Measurements from ENCODE around the gene ANXA1.

ANXA1 gene

DNA sequence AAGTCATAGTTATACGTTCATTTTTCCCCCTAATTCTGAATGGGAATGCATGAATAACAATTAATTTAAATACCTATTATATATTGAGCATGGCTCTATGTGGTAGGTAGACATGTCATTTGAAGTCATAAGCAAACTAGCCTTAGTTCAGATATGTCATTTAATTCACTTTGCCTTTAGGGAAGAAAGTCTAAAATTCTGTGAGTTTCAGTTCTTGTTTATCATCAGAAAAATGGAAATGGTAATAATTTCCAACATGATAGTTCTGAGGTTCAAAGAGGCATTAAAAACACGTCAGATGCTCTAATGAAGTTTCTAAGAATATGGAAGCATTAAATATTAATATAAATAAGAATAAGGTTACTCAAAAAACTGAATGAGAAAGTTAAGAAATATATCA, 13.1 kb upstream of the ANXA1 start:
- DNase-seq: no peak

DNA sequence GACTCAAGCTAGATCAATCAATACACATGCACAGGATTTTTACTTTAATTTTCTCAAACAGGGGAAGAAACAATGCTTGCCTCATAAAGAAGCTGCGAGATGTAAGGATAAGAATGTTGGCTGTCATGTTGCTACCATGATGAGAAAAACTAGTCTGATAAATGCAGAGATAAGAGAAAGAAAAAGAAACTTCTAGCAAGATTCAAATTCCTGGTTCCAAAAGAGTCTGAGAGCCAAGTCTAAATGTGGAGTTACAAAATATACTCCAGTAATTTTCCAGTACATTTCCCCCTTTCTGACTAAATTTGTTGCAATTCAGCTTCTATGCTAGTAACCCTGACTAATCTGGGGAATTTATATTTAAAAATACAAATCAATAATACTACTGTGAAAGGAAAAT, 10.4 kb upstream of the ANXA1 start:
- DNase-seq: no peak

DNA sequence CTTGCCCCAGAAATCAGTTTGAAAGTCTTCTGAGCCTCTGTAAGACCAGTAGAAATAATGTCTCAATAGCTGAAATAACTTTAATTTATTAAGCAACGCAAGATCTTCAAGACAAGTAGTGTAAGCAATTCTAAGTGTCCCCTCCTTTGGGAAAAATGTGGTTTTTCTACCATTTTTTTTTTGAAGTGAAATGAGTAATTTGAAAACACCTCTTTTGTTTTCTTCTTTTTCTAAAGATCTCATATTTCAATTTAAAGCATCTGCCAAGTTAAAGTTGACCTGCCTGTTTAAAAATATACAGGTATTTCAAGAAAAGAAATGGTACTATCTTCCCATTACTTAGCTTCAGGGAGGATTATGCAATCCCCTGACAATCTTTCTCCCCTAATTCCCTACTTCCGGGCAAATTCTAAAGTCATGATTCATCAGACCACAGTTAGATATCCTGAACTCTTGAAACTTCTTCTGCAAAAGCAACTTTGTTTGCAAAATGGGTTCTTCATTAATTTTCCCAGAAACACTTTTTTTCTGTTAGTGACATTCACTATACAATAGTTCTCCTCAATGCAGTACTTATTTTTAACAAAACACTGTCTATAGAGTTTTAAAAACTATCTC, 7.8 kb upstream of the ANXA1 start:
- DNase-seq: no peak

DNA sequence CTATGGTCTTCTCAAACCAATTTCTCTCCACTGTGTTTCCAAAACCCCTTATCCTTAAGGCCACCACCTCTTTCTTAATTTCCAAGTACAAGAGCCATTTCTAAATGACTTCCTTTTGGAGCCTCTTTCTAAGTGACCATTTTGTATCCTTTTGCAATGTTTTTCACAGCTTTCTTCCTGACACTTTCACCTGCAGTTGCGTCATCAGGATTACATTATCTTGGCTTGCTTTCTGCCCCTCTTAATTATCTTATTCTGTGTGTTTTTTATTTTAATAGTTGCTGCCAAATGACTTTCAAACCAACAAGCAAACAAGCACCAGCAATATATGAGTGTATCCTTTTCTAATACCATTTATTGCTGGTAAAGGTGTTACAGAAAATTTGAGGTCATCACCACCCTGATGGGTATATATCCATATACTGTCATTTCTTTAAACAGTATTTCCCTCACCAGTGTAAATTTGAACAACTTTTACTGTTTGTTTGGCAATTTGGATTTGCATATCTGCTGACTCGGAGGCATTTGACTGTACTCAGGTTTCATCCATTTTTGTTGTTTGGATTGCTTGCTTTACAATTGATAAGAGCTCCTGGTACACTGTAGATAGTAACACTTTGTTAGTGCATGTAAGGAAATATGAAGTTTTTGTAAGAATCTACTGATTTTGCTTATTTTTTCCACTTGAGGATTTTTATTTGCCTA, 5.4 kb upstream of the ANXA1 start:
- DNase-seq: no peak

DNA sequence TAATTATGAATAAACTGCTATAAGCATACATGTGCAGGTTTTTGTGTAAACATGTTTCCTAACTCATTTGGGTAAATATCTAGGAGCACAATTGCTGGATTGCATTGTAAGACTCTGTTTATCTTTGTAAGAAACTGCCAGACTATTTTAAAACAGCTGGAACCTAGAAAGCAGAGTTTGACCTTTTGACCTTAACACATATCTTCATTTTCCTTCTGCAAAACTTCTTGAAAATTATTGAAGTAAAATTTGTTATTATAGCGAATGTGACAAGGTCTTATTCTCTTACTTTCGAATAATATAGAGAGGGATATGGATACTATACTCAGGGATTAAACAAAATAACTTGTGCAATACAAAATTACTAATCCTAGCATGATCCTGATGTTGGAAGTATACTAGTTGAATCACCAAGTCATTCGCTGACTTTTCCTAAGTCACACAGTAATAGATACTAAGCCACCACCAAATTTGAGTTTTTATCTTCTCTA, 3.2 kb upstream of the ANXA1 start:
- DNase-seq: no peak

DNA sequence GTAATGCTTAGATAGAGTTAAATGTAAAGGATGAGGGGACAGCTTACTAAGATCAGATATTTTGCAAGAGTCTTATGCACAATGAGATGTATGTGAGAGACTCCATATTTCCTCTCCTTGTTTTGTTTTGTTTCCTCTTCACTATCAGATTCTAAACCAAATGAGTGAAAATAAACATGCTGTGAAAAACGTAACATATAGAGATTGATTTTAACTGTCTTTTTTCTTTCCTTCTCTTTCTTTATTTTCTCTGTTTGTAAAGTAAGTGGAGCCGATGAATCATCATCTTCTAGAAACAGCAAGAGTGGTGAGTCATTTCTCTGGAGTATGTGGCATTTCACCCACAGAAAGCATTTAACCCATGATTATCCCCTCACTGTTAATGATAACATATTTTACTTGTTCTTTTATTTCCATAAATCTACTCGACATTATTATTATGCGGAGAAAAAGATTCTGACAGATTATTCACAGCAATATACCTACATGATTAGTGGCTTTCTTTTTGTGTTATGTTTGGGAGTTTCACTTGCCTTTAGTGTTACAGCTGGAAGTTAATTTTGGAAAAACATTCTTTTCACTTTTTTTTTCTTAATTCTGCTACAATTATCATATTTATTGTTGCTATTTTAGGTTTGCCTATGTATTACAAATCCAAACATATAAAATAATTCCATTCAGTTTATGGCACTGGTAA, 2.1 kb upstream of the ANXA1 start:
- no peak for DNase-seq

DNA sequence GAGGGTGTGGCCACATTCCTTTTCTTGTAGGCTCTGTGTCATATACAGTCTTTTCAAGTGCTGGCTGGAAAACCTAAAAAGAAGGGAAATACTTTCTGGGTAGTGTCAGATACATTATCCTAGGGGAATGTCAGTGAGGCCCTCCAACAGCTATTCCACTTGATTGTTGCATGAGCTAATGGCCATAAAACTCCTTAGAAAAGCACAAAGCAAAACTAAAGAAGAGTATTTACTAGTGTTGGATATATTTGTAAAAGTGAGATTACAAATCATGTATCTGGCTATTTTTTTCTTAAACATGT, 829 bp downstream of the ANXA1 start:
- no peak for DNase-seq

DNA sequence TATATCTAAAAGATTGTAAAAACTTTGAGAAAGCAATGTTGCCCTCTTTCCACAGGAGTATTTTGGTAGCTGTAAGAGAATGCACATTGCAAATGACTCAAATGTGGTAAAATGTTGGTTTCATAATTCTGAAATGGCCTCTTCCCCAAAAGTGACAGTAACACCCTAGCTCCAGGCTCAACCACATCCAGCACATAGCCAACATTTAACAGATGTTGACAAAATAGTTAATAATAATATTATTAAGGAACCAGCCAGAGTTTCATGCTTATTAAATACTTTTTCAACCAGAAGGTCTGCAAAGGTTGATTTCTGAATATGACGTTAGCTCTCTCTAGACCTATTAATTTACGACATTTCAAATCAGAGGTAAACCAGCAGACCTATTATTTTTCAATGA, 1.3 kb downstream of the ANXA1 start:
- DNase-seq: no peak

DNA sequence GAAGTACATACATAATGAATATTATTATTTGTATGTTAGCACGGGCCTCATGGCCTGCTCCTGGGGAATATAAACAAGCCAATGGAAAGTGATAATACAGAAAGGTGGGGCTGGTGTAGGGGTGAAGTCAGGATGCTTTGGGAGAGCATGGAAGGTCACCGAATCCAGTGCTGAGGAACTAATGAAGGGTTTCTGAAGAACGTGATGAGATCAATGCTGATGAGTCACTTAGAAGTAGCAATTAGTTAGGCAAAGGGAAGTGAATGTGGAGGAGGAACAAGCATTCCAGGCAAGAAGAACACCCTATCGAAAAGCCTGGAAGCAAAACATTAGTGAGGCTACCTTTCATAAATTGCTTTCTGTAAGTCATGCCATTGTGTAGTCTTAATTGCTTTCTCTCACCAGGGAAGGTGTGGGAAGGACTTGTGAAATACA, 2.1 kb downstream of the ANXA1 start:
- no peak for DNase-seq

DNA sequence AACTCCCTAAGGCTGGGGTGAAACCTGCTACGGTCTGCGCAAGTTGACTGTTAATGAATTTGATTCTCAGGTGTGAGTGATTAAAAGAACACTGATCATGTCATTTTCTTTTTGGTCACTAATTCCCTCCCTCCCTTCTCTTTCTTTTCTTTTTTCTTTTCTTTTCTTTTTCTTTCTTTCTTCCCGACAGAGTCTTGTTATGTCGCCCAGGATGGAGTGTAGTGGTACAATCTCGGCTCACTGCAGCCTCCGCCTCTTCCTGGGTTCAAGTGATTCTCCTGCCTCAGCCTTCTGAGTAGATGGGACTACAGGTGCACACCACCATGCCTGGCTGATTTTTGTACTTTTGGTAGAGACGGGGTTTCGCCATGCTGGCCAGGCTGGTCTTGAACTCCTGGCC, 2.6 kb downstream of the ANXA1 start:
- DNase-seq: no peak

DNA sequence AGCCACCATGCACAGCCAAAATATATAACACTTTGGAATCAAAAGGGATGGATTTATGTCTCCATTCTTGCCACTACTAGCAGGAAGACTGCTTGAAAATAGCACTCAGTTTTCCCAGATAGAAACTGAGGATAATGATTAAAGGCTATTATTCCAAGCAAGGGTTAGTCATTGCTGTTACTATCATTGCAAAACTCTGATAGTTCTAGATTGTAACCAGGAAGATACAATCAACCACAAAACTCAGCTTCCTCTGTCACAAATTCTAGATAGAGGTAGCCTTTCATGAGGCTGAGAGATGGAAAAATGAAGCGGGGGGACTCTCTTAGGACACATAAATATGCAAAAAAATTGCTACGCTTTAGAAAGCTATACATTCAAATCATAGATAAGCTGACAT, 3.1 kb downstream of the ANXA1 start:
- DNase-seq: no peak

DNA sequence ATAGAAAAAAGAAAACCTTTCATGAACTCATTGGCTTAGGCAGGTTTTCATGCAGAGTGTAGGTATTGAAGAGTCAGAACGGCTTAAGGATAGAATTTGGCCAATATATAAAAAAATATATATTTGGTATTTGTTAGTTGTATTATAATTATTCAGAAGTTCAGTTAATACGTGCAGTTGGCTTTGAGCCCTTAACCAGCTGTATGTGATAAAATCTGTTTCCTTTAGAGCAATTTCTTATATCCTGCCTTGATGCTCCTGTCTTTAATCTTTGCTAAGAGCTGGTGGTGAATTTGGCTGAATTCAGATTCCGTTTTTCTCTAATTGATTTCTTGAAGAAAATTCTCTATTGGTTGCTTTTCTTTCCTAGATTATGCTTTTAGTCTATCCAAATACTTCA, 3.7 kb downstream of the ANXA1 start:
- no peak for DNase-seq

DNA sequence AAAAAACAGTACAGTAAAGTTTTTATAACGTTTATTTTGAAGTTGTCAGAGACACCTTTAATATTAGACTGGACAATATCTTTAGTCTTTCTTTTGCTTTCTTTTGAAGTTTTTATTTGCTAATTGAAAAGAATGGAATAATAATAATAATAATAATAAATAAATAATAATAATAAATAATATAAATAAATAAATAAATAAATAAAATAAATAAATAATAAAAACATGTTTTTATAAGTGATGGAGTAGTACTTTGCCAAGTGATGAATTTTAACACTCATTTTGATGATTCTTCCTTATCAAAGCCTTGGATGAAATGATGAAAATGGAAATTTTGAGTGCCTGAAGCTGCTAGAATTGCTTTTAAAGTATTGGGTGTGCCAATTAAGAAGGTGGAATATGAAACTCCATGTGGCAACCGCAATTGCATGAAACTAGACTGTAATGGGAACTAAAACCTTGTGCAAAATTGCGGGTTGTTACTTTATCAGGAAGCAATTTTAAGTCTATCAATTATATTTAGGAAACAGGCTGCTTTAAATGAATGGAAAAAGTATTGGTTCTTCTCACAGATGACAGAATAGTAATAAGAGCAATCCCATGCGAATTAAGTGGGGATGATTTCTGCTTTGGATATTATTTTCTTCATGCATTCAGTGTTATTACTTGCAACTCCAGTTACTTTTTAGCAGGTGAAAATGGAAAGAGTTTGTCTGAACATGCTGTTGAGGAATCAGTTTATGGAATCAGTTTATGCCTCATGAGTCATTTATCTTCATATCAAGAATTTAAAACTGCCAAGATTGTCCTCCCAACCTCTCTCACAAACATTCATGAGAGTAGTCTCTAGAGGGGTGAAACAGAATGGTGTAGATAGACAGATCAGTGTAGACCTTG, 4.6 kb downstream of the ANXA1 start:
- DNase-seq: no peak

DNA sequence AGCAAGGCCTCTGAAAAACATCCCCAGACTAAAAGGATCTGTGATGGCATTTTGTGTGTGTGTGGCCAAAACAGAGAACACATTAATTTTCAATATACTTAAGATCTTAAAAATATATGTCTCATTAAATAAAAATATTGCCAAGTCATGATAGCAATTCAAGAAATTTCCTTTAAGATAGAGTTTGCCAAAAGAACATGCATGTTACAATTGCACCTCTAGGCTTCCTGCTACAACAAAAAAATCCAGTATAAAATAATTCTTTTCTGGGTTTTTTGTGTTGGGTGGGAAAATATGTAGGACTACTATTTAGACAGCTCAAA, 5.2 kb downstream of the ANXA1 start:
- no peak for DNase-seq

DNA sequence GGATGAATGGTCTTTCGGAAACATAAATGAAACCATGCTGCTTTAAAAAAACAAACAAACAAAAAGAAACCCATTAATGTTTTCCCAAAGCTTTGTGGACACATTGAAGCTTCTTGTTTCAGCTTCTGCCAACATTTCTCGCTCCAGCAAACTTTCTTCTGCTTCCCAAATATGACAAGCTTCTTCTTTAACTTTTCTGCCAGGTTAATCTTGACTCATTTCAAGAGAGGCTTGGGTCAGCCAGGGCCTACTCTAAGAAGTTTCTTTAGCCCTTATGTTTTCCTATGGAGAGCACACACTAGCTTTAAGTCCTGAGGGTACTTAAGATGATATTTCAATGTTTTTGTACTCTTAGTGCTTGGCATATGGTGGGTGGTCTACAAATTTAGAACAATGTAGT, 6.1 kb downstream of the ANXA1 start:
- DNase-seq: no peak

DNA sequence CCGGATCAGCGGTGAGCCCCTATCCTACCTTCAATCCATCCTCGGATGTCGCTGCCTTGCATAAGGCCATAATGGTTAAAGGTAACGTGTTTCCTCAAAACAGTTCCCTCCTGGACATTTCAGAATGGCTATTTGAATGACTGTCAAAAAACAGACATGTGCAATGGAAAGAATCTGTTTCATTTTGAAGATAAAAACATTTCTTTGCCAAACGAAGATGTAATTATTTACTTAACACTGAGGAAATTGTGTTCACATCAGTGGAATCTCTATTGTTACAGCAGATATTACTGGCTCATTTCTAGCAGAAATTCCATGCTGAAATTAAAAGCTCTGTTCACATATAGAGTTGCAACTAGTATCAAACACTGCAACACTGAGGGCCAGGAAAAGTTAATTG, 7.1 kb downstream of the ANXA1 start:
- DNase-seq: no peak

DNA sequence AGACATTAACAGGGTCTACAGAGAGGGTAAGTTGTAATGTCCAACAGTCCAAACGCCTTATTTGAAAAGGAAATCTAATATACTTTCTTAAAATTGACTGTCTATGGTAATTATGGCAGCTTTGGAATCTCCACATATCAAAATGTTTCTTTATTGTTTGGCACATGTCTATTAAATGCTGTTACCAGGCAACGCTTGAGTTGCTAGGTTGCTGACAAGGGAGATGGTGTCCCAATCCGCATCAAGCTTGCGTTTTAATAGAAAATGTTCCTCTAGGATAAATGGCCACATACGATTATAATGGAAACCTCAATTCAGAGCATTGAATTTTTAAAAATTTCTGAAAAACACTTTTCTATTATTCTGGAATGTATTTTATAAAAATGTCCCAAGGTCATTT, 9.2 kb downstream of the ANXA1 start:
- DNase-seq: no peak

DNA sequence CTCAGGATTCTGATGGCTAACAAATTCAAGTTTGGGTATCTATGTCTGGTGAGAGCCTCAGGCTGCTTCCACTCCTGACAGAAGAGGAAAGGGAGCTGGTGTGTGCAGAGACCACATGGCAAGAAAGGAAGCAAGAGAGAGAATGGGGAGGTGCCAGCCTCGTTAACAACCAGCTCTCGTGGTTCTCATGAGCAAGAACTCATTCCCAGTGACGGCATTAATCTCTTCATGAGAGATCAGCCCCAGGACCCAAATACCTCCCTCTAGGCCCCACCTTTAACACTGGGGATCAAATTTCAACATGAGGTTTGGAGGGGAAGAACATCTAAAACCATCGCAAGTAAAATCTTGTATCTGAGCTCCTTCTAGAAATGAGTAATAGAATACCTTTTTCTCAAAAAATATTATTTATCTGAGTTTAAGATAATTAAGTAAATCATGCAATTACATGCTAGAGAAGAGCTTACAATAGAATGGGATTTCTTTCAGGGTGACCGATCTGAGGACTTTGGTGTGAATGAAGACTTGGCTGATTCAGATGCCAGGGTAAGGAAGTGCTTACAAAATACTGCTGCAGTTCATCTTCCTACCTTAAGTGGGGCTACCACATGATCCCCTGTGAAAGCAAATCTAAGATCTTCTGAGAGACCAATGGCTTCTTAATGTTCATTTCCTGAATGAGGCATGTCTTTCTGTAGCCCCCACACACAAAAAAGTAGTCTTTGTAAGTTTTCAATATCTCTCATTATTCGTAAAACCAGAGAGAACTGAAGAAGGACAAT, 11.5 kb downstream of the ANXA1 start:
- no peak for DNase-seq

DNA sequence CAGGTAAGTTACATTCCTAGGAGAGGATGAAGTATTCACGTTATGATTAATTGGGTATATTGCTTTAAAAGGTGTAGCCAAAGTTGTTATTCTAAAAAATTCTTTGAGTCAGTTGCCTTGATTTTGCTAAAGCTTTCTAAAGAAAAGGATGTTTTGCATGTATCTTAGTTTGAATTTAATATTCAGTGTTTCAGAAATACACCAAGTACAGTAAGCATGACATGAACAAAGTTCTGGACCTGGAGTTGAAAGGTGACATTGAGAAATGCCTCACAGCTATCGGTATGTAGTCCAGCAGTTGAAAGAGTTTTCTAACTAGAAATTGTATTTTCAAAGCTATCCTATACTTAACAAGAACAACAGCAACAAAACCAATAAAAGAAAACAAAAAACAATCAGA, 14.2 kb downstream of the ANXA1 start:
- no peak for DNase-seq

DNA sequence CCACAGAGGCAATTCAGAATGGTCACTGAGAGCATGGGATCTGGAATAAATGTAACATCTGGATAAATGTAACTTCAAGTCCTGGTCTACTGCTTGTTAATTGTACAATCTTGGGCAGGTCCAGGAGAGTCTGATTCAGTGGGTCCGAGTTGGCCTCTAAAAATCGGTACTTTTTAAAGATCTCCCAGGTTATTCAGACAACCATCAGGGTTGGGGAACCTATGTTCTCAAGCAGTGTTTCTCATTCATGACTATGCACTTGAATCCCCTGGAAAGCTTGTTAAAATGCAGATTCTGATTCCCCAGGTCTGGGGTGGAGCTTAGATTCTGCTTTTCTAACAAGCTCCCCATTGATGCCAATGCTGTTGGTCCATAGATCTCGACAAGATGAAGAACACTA, 14.8 kb downstream of the ANXA1 start:
- DNase-seq: no peak

DNA sequence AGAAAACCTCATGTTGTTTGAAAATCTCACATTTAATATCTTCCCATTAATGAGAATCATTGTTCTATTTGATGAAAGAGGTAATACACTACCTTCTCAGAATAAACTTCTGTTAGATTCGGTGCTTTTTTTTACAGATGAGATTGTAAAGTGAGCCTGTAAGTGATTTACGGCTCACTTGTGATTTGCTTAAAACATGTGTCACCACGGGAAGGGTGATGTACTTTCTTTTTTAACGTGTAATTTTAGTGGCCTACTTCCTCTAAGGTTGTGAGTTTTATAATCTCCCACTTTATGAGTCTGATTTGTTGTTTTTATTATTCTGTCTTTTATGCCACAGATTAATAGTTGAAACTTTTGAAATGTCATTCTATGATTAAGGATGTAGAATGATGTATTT, 15.9 kb downstream of the ANXA1 start:
- no peak for DNase-seq

DNA sequence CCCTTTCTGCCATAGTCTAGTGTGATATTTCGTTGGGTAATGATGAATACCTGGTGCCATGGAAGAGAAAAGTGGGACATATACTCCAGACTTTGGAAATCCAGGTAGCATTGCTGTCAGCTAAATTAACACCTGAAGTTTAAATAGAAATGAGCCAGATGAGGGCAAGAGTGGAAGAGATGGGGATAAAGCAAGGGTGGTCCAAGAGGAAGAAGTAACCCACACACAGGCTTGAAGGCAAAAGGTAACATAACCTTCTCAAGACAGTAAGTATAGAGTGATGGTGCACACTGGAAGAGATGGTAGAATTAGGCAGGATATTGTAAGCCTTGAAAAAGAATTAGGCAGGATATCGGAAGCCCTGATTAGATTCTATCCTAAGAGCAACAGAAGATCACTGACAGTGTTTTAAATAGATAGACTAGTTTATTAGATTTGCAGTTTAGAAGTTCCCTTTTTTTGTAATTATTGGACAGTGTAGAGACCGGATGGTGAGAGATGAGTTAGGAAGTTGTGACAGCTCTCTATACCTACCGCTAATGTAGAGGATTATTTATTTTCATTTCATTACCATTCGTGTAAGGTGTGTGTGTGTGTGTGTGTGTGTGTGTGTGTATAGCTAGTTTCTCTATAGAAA, 16.8 kb downstream of the ANXA1 start:
- no peak for DNase-seq
